GM21723 (cell line): ENCODE measurements around the gene KIAA1614.
A peak's percentile ranks its signal among the peaks of the same experiment; 100 is the strongest.
"Not testable (repeated sequence)": the region's sequence is repeated elsewhere in the genome, so short reads cannot be mapped to it uniquely, and the experiment has no call there.

Experiments
- ATAC-seq: cut with Tn5 transposase; IDR thresholded peaks from one replicate; pipeline ENCODE4 v1.9.1; 2021; ENCODE audit warnings: mild to moderate bottlenecking, moderate library complexity; ENCODE audit not compliant: unreplicated experiment

Gene KIAA1614

DNA sequence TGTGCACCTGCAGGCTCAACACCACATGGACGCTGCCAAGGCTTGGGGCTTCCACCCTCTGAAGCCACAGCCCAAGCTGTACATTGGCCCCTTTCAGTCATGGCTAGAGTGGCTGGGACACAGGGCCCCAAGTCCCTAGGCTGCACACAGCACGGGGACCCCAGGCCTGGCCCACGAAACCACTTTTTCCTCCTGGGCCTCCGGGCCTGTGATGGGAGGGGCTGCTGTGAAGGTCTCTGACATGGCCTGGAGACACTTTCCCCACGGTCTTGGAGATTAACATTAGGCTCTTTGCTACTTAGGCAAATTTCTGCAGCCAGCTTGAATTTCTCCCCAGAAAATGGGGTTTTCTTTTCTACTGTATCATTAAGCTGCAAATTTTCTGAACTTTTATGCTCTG is 46.9 kb downstream of the KIAA1614 start:
- ATAC-seq = not testable (repeated sequence)

DNA sequence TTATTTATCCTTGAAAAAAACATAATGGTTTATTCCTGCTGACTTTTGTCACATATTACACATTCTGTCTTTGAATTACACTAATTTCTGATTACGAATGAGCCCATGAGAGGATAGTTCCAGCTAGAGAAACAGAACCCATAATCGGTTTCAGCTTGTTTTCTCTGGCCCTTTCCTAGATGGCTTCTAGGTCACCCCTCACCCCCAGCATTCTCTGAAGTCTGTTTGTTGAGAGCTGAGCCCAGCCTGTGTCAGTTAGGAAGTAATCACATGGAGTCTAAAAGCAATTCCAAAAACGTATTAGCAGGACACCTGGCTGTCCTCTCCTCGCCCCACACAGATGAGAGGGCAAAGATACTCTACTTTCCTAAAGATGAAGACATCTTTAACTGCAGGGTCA is 48.9 kb downstream of the KIAA1614 start:
- ATAC-seq = no peak

GRCh38 chr1:180962178-180962577 is 49.5 kb downstream of the KIAA1614 start:
- no peak for ATAC-seq

- ATAC-seq = no peak
Measured at GRCh38 chr1:180964056-180964455, 51.4 kb downstream of the KIAA1614 start.

DNA sequence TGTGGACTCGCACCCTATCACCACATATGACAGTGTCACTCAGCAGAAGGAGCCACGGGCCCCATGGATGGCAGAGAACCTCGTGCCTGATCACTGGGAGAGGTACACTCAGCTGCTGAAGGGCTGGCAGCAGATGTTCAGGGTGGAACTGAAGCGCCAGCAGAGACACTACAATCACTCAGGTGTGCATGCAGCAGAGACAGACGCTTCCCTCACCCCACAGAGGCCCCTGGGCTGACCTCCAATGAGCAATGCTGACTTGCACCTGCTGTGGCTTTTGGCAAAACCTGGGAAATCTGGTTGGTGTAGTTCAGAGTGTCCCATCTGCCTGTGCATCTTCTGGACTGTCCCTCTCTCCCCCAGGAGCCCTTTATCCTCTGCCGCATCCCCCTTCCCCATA is 51.9 kb downstream of the KIAA1614 start:
- ATAC-seq = no peak

- no peak for ATAC-seq
Measured at GRCh38 chr1:180966312-180966711, 53.6 kb downstream of the KIAA1614 start.

GRCh38 chr1:180966744-180967536 is 54.2 kb downstream of the KIAA1614 start:
- ATAC-seq = no peak

GRCh38 chr1:180967558-180967957 is 54.9 kb downstream of the KIAA1614 start:
- ATAC-seq = no peak

DNA sequence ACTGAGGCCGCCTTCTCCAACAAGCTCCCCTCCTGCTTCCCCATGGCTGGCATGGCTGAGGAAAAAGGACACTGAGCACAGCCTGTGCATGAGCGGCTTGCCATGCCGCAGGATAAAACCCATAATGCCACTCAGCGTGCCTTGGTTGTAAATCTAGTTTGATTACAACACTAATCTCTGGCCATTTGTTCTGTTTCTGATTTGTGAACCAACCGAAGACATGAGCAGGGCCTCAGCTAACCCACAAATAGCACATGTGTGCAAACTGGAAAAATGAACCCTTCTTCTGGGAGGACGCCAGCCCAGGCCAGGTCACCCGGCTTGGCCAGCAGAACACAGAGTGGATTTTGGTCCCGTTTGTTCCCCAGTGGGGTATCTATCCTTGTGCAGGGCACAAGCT is 56.1 kb downstream of the KIAA1614 start:
- ATAC-seq = not testable (repeated sequence)

GRCh38 chr1:180969434-180969833 is 56.7 kb downstream of the KIAA1614 start:
- ATAC-seq = no peak

- ATAC-seq = no peak
Measured at GRCh38 chr1:180970333-180971079, 57.8 kb downstream of the KIAA1614 start.

DNA sequence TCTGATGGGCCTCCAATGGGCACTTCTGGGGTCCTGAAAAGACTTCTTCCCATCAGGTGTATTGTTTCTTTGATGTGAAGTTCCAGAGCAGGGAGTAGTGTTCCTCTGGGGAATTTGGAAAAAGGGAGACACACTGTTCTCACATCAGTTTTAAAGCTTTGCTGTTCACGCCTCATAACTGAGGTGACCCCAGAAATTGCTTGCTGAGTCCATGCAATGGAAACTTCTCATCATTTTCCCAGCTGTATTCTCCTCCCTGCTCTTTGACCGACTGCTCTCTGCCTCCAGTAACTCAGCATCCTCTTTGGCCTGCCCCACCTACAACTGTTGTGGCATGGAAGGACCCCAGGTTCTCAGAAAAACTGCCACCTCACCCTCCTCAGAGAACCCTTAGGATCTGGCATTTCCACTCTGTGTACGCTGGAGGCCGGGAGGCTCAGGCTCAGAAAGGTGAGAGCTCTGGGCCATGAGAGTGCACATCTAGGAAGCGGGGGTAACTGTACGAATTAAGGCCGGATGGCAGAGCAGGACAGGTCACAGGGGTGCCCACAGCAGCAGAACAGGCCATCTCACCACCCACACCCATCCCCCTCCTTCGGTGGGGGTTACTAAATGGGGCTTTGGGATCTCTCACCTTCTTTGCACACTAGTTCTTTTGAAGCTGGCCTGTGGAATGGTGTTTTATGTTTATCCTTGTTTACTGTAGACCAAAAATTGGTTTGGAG is 58.7 kb downstream of the KIAA1614 start:
- ATAC-seq = no peak

DNA sequence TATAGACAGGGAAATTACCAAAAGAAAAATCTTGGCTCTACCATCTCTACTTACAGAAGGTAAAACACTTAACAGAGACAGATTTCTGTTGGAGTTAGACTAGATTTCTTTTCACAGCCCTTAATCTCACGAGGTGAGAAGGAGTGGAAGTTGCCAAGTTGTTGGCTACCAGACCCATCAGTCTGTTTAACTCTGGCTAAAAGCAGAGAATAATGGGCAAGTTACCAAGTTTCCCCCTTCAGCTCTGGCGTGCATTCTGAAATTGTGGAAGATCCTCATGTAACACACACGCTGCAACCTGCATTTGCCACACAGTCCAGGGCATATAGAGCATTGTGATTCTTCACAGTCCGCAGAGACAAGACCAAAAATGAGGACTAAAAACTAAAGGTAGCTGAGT is 60.7 kb downstream of the KIAA1614 start:
- no peak for ATAC-seq

- no peak for ATAC-seq
Measured at GRCh38 chr1:180974236-180974635, 61.5 kb downstream of the KIAA1614 start.

DNA sequence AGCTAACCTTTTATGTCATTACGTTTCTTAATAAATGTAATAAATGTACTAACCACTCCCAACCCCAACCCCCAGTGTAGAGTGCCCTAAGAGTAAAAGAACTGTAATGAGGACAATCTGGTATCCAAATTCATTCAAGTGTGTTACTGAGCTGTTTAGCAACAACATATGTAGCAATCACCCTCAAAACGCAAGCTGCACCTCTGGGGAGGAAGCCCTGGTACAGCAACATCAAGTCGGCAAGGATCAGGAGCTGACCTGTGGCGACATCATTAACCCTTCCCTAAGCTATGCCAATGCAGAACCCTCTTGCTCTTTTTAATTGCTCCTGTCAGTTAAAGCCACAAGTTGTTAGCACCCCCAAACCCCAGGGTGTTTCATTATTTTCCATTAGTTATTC is 62.9 kb downstream of the KIAA1614 start:
- no peak for ATAC-seq

DNA sequence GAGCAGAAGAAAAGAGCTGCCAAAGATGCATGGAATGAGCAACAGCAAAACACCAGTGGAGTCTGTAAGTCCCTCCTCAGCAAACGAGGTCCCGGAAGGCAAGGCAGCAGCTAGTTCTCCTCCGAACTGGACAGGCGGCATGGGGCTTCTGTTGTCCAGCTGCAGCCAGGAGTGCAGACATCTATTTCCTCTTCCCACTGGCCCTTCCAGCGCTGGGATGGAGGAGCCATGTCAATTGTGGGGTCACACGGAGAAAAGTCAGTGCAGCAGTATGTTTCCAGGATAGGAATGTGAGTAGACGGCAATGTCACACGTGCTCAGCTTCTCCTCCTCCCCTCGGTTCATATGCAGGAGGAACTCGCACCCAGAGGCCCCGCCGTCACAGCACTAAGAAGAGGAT is 63.5 kb downstream of the KIAA1614 start:
- ATAC-seq = no peak

- no peak for ATAC-seq
Measured at GRCh38 chr1:180976732-180977357, 64.1 kb downstream of the KIAA1614 start.

- ATAC-seq = peak; percentile 87
Measured at GRCh38 chr1:180981596-180982387, 69.1 kb downstream of the KIAA1614 start.

DNA sequence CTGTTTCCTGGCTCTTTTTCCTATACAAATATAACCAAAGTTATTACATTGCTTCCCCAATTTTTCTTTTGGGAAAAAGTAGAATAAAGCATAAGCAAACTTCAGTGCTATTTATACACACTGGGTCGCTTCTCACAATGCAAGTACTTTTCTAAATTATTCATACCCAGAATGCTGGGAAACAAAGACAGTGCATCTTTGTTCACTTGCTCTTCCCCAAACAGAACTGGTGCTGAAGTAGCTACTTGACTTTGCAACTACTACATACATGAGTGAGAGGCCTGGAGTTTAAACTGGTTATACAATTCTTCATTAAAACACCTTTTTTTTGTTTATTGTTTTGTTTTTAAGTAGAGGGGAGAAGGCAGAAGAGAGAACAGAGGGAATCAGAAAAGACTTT is 69.7 kb downstream of the KIAA1614 start:
- ATAC-seq = no peak

- no peak for ATAC-seq
Measured at GRCh38 chr1:180988253-180988752, 75.6 kb downstream of the KIAA1614 start.
